Brain microvascular endothelial cell (primary cell): ENCODE data around the gene MTTP.

ENCODE experiments used
- DNase-seq: peaks from one replicate; pipeline ENCODE4 v3.0.0-alpha.2; 2020
- H3K27ac ChIP-seq: fragments of 250-450 bp; sonication (Bioruptor Pico); 2 replicates; pipeline ENCODE4 v1.5.1; 2020; ENCODE audit warnings: mild to moderate bottlenecking, moderate library complexity
- H3K27me3 ChIP-seq: fragments of 250-450 bp; sonication (Bioruptor Pico); replicated peaks from 2 replicates; pipeline ENCODE4 v1.5.1; 2020; ENCODE audit warnings: mild to moderate bottlenecking
- H3K36me3 ChIP-seq: fragments of 250-450 bp; sonication (Bioruptor Pico); replicated peaks from 2 replicates; pipeline ENCODE4 v1.5.1; 2020; ENCODE audit warnings: mild to moderate bottlenecking
- H3K4me3 ChIP-seq: 2 replicates; pipeline ENCODE4 v1.5.1; 2011; ENCODE audit warnings: low read depth, mild to moderate bottlenecking, control low read depth, low read length, moderate library complexity
- in situ Hi-C: cut with HindIII; loops from 2 replicates; pipeline ENCODE4 v1.10.0; 2017; ENCODE audit warnings: low sequenced_read_pairs, low pct_ligation_motif_present
- TF ChIP-seq, protein P1 (sequence below): IDR thresholded peaks from 2 replicates; pipeline ENCODE4 v1.5.1; 2011; ENCODE audit warnings: low read depth, mild to moderate bottlenecking, moderate library complexity, low read length, control low read depth, inconsistent platforms; ENCODE audit errors: missing control alignments

MTTP gene

DNA sequence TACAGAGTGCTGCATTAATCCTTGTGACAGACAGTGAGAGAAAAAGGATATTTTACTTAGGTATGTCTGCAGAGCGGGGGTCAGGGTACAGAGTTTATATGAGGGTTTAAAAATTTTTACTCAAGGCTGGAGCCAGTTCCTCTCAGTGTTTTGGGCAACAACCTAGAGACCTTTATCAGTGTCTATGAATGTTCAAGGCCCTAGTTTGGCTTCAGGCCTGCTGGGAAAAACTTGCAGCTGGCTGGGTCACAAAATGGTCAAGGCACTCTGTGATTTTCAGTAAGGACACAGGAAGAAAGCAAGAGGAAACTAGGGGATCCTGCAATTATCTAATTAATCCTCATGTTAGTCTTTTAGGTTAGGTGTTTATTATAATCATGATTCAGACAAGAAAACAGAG is 93.8 kb downstream of the MTTP start:
- Histone ChIP-seq H3K27me3 (no peaks in the 10 kb centered on the region), H3K27ac (no peak overlapping the region), H3K36me3 (no peaks in the 10 kb centered on the region), H3K4me3 (no peak overlapping the region)
- DNase-seq = no peak
- TF ChIP-seq, protein P1, sequence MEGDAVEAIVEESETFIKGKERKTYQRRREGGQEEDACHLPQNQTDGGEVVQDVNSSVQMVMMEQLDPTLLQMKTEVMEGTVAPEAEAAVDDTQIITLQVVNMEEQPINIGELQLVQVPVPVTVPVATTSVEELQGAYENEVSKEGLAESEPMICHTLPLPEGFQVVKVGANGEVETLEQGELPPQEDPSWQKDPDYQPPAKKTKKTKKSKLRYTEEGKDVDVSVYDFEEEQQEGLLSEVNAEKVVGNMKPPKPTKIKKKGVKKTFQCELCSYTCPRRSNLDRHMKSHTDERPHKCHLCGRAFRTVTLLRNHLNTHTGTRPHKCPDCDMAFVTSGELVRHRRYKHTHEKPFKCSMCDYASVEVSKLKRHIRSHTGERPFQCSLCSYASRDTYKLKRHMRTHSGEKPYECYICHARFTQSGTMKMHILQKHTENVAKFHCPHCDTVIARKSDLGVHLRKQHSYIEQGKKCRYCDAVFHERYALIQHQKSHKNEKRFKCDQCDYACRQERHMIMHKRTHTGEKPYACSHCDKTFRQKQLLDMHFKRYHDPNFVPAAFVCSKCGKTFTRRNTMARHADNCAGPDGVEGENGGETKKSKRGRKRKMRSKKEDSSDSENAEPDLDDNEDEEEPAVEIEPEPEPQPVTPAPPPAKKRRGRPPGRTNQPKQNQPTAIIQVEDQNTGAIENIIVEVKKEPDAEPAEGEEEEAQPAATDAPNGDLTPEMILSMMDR = no peak
- in situ Hi-C loops = no loop called here

DNA sequence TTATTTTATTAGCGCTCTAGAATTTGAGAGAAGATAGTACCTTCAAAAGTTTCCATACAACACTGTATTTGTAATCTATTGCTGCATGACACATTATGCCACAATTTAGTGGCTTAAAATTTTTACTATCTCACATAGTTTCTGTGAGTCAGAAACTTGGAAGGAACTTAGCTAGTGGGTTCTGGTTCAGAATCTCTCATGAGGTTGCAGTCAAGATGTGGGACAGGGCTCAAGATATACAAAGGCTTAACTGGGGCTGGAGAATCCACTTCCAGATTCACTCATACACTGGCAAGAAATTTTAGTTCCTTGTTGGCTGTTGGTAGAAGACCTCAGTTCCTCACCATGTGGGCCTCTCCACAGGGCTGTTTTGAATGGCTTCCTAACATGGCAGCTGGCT is 94.5 kb downstream of the MTTP start:
- DNase-seq = no peak
- in situ Hi-C loops = no loop called here
- H3K27me3 ChIP-seq = no peaks in the 10 kb centered on the region
- H3K27ac ChIP-seq = no peak overlapping the region
- no peak overlapping the region for H3K4me3 ChIP-seq
- TF ChIP-seq, protein P1 = no peak
- H3K36me3 ChIP-seq = no peaks in the 10 kb centered on the region

DNA sequence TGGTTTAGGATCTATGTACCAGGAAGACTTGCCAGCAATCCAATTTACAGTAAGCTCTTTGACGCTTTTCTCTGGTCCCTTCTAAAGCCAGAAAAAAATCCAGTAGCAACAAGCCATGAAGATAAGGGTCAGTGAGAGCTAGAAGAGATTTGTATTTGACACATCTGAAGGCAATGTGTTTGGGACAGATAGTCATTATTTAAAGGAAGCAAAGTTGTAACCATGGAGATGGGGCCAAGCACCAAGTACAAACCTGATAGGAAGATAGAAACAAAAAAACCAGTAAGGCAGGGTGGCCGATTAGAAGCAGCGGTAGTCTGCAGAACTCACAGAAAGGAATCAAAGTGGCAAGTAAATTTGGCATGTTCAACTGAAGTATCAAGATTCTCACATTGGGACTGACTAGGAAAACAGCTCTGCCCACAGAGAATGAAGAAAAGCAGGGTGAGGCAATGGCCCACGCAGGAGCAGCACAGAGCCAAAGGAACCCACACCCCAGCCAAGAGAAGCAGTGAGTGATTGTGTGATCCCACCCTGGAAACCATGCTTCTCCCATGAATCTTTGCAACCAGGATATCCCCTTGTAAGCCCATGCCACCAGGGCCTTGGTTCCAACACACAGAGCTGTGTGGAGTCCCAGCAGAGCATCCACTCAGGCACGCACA is 95.9 kb downstream of the MTTP start:
- TF ChIP-seq, protein P1 = no peak
- Histone ChIP-seq H3K36me3 (no peaks in the 10 kb centered on the region), H3K4me3 (no peak overlapping the region), H3K27ac (no peak overlapping the region), H3K27me3 (no peaks in the 10 kb centered on the region)
- in situ Hi-C loops = no loop called here
- DNase-seq = no peak
